ENCODE measurements around the gene EFNA5.

GRCh38 chr5:107456281-107456715 is 214.4 kb downstream of the EFNA5 start:
- no peak for TF ChIP-seq POLR2AphosphoS5 (IDR thresholded peaks at IDR 0.05; ENCODE audit: low read depth, low read length)
- no peak for TF ChIP-seq POLR2A (IDR thresholded peaks at IDR 0.05; ENCODE audit: low read depth, low read length)
